Lung (tissue), 12 donors: ENCODE results near the gene COA4. TPM values are rescaled to one million over a fixed set of nuclear protein-coding genes. Genes with fewer than 3 reads are reported as not detected.
A peak's percentile ranks its signal among the peaks of the same experiment; 100 is the strongest.

ENCODE experiments used
- ATAC-seq: fragments of 200-7000 bp; cut with Tn5 transposase; one replicate; pipeline ENCODE4 v1.9.1; 2020; ENCODE audit warnings: moderate number of reproducible peaks; ENCODE audit not compliant: insufficient read depth, low FRiP score
- DNase-seq, 3 donors: peaks; one replicate each; pipeline ENCODE4 v3.0.0-alpha.2; 2013 to 2017
- H3K27ac ChIP-seq, 2 donors: one replicate each; pipeline ENCODE4 v1.5.1; 2013; ENCODE audit warnings: mild to moderate bottlenecking in 2 of 2, moderate library complexity in 2 of 2, control low read depth in 1 of 2, inconsistent platforms in 1 of 2, low read depth in 1 of 2, low read length in 1 of 2
- H3K27me3 ChIP-seq, 3 donors: one replicate each; pipeline ENCODE4 v1.5.1; 2013; ENCODE audit warnings: low read length in 2 of 3; ENCODE audit not compliant: control insufficient read depth in 3 of 3, insufficient read depth in 3 of 3
- H3K36me3 ChIP-seq, 4 donors: one replicate each; pipeline ENCODE4 v1.5.1; 2013; ENCODE audit warnings: low read length in 4 of 4, mild to moderate bottlenecking in 1 of 4, moderate library complexity in 1 of 4; ENCODE audit not compliant: control insufficient read depth in 4 of 4, insufficient read depth in 4 of 4
- H3K4me1 ChIP-seq, 5 donors: one replicate each; pipeline ENCODE4 v1.5.1; 2013; ENCODE audit warnings: low read length in 5 of 5, mild to moderate bottlenecking in 2 of 5, moderate library complexity in 1 of 5; ENCODE audit not compliant: control insufficient read depth in 5 of 5, insufficient read depth in 5 of 5
- H3K4me3 ChIP-seq: one replicate; pipeline ENCODE4 v1.5.1; 2013; ENCODE audit warnings: mild to moderate bottlenecking, control low read depth, moderate library complexity
- H3K9ac ChIP-seq, 2 donors: one replicate each; pipeline ENCODE4 v1.5.1; 2013; ENCODE audit warnings: low read length in 2 of 2, control low read depth in 1 of 2; ENCODE audit not compliant: insufficient read depth in 1 of 2
- H3K9me3 ChIP-seq, 4 donors: one replicate each; pipeline ENCODE4 v1.5.1; 2013; ENCODE audit warnings: low read length in 3 of 4, mild to moderate bottlenecking in 1 of 4, moderate library complexity in 1 of 4; ENCODE audit not compliant: control insufficient read depth in 4 of 4, insufficient read depth in 3 of 4
- WGBS, 2 donors: extraction: QIAGEN DNeasy Blood & Tissue Kit; methylation state at CpG; one replicate each; pipeline ENCODE4 v1.1.7; 2013; 5-methylcytosine and 5-hydroxymethylcytosine counted together
- polyA plus RNA-seq, 2 donors: library from polyadenylated mRNA; stranded (reverse); fragments of 200-250 nt; gene quantifications; one replicate each; pipeline ENCODE4 v1.2.1, GENCODE V29; 2013
- total RNA-seq, 2 donors: library from RNA; depleted of rRNA in 1 of 2; stranded (reverse); fragments of >200 nt in 1 of 2; gene quantifications; one replicate each; pipeline ENCODE4 v1.2.1, GENCODE V29; 2014 to 2021
- TF ChIP-seq, protein P1 (sequence below): IDR thresholded peaks from 2 replicates; pipeline ENCODE4 v1.5.1; 2012; ENCODE audit warnings: mild to moderate bottlenecking; ENCODE audit errors: control extremely low read depth, extremely low read depth
- donor health status: control.
- donor health status: control.
- donor health status: Bipolar disorder and iron deficiency.
- donor health status: healthy.
- donor health status: DM: yes; HTN: yes; CAD: no.

Gene COA4
- total and polyA plus RNA-seq, 4 donors = 40.0 to 105 (median 70.2) TPM

DNA sequence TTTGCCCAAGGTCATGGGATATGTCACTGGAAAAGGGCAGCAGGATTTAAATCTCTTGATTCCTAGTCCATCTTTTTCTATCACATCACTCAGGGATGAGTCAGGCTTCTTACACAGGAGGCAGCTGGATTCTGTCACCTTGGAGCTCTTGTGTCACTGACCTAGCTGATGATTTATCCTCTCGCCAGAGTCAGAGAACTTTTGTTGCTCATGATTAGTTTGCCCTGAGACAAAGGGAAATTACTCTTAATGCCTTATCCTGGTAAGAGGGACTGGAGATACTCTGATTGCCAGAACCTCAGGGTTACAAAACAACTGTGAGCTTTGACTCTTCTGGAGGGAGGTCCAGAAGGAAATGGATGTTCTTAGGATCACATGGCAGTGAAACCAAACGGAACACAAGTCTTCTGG, 10.1 kb downstream of the COA4 start:
- DNase-seq = peak in 1 of 3 donors; percentile 3
- H3K27ac ChIP-seq = peak overlapping the region in 1 of 2 donors; percentile 83
- TF ChIP-seq, protein P1, sequence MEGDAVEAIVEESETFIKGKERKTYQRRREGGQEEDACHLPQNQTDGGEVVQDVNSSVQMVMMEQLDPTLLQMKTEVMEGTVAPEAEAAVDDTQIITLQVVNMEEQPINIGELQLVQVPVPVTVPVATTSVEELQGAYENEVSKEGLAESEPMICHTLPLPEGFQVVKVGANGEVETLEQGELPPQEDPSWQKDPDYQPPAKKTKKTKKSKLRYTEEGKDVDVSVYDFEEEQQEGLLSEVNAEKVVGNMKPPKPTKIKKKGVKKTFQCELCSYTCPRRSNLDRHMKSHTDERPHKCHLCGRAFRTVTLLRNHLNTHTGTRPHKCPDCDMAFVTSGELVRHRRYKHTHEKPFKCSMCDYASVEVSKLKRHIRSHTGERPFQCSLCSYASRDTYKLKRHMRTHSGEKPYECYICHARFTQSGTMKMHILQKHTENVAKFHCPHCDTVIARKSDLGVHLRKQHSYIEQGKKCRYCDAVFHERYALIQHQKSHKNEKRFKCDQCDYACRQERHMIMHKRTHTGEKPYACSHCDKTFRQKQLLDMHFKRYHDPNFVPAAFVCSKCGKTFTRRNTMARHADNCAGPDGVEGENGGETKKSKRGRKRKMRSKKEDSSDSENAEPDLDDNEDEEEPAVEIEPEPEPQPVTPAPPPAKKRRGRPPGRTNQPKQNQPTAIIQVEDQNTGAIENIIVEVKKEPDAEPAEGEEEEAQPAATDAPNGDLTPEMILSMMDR = no peak
- WGBS, 2 donors = 67 to 79% methylated on average over 2 of the region's 2 CpGs
- peak; percentile 30 for ATAC-seq
- H3K4me1 ChIP-seq = peaks cover 0 to 2% (median 0%) of the 10 kb centered on the region in 5 donors
- H3K36me3 ChIP-seq = peaks cover 2 to 12% (median 9%) of the 10 kb centered on the region in 4 donors
- H3K27me3 ChIP-seq = no peaks in the 10 kb centered on the region
- no peaks in the 10 kb centered on the region for H3K9me3 ChIP-seq
- no peak overlapping the region for H3K4me3 ChIP-seq
- no peak overlapping the region for H3K9ac ChIP-seq

DNA sequence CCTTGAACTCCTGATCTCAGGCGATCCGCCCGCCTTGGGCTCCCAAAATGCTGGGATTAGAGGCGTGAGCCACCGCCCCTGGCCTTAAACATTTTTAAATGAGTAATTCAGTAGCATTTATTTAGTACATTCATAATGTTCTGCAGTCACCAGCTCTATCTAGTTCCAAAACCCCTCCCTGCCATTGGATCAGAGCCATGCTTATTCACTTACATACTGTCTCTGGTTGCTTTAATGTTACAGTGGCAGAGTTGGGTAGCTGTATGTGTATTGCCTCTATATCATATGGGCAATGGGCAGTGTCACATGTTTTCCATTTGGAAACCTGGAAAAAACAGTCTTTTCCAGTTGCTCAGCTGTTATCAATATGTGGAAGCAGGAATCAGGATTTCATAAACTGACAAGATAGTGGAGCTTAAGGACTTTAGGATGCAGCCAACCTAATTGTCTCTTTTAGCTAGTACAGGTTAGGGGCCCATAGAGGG, 10.5 kb downstream of the COA4 start:
- TF ChIP-seq, protein P1 = no peak
- 90 to 98% methylated on average over 5 of the region's 5 CpGs for WGBS, 2 donors
- ATAC-seq (no peak), DNase-seq (peak in 1 of 3 donors; percentile 16)
- no peaks in the 10 kb centered on the region for H3K9me3 ChIP-seq
- no peak overlapping the region for H3K4me3 ChIP-seq
- H3K9ac ChIP-seq = no peak overlapping the region
- H3K27me3 ChIP-seq = no peaks in the 10 kb centered on the region
- peaks cover 0 to 2% (median 0%) of the 10 kb centered on the region in 5 donors for H3K4me1 ChIP-seq
- peak overlapping the region in 1 of 2 donors; percentile 66 for H3K27ac ChIP-seq
- peaks cover 0 to 9% (median 8%) of the 10 kb centered on the region in 4 donors for H3K36me3 ChIP-seq

DNA sequence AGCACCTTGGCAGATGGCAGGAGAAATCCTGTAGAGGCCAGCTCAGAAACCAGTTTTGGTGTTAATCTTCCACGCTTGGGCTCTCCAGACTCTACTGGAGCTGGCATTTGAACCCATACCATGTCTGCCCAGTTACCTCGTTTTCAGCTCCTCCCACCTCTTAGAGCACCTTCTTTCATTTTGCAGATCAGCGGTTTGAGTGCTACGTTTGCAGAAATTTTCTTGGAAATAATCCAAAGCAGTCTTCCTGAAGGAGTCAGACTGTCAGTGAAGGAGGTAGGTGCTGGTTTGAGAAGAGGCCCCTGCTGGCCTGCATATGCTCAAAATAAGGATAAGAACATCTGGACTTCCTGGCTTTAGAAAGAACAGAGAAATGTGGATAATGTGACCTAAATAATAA, 13.7 kb downstream of the COA4 start:
- Histone ChIP-seq H3K9me3 (no peaks in the 10 kb centered on the region), H3K36me3 (peaks cover 0 to 14% (median 10%) of the 10 kb centered on the region in 4 donors), H3K27ac (no peak overlapping the region), H3K9ac (no peak overlapping the region), H3K4me1 (no peaks in the 10 kb centered on the region), H3K4me3 (no peak overlapping the region), H3K27me3 (no peaks in the 10 kb centered on the region)
- TF ChIP-seq, protein P1 = no peak
- ATAC-seq = no peak
- WGBS, 2 donors = 71 to 72% methylated on average over 4 of the region's 4 CpGs
- no peak for DNase-seq

DNA sequence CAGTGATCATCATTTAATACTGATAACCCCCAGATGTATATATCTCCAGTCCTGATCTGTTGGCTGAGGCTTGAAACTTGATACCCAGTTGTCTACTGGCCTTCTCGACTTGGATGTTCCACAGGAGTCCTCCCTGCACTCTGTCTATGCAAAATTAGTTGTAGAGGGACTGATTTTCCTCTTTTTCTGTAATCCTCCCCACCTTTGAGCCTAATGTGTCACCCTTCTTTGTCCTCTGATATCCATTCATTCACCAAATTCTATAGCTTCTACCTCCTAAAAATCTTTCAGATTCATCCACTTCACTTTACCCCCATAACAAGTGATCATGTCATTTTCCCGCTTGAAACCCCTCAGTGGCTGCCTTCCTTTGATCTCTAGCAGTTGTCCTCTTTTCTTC, 16.4 kb downstream of the COA4 start:
- H3K27me3 ChIP-seq = no peaks in the 10 kb centered on the region
- peaks cover 0 to 14% (median 10%) of the 10 kb centered on the region in 4 donors for H3K36me3 ChIP-seq
- WGBS, 2 donors = 71 to 79% methylated on average over 2 of the region's 2 CpGs
- no peak overlapping the region for H3K9ac ChIP-seq
- no peaks in the 10 kb centered on the region for H3K9me3 ChIP-seq
- DNase-seq (no peak), ATAC-seq (no peak)
- no peak overlapping the region for H3K4me3 ChIP-seq
- no peaks in the 10 kb centered on the region for H3K4me1 ChIP-seq
- TF ChIP-seq, protein P1 = no peak
- H3K27ac ChIP-seq = no peak overlapping the region
